Brain pericyte (primary cell): ENCODE results near the gene MAN1A1.

ENCODE experiments used
- DNase-seq: peaks from one replicate; pipeline ENCODE4 v3.0.0-alpha.2; 2012; ENCODE audit warnings: low read depth, low spot score

The MAN1A1 gene

GRCh38 chr6:119148098-119148824 is 201.3 kb downstream of the MAN1A1 start:
- peak; percentile 71 for DNase-seq

GRCh38 chr6:119147101-119148053 is 202.2 kb downstream of the MAN1A1 start:
- DNase-seq = peak; percentile 92

- DNase-seq = no peak
These were observed 204.4 kb downstream of the MAN1A1 start for GRCh38 chr6:119145111-119145510.

- no peak for DNase-seq
These were observed 206.9 kb downstream of the MAN1A1 start for GRCh38 chr6:119142637-119143036.

GRCh38 chr6:119142041-119142440 is 207.5 kb downstream of the MAN1A1 start:
- DNase-seq = no peak

- no peak for DNase-seq
These were observed 209.1 kb downstream of the MAN1A1 start for GRCh38 chr6:119140196-119141140.

- DNase-seq = no peak
These were observed 210.5 kb downstream of the MAN1A1 start for GRCh38 chr6:119138906-119139541.

GRCh38 chr6:119137194-119138072 is 212.1 kb downstream of the MAN1A1 start:
- no peak for DNase-seq

GRCh38 chr6:119134752-119135151 is 214.8 kb downstream of the MAN1A1 start:
- no peak for DNase-seq

- no peak for DNase-seq
These were observed 216.2 kb downstream of the MAN1A1 start for GRCh38 chr6:119133400-119133799.

GRCh38 chr6:119132261-119132981 is 217.1 kb downstream of the MAN1A1 start:
- no peak for DNase-seq

GRCh38 chr6:119129968-119130484 is 219.5 kb downstream of the MAN1A1 start:
- DNase-seq = peak; percentile 75

- DNase-seq = peak; percentile 32
These were observed 220.2 kb downstream of the MAN1A1 start for GRCh38 chr6:119129148-119129967.

GRCh38 chr6:119128252-119128912 is 221.2 kb downstream of the MAN1A1 start:
- no peak for DNase-seq

- DNase-seq = no peak
These were observed 221.9 kb downstream of the MAN1A1 start for GRCh38 chr6:119127627-119128026.
